GM04503 (cell line): ENCODE results near the gene WNK2.

ENCODE experiments used
- DNase-seq: peaks from one replicate; pipeline ENCODE4 v3.0.0-alpha.2; 2012; ENCODE audit warnings: low read depth

WNK2 gene

DNA sequence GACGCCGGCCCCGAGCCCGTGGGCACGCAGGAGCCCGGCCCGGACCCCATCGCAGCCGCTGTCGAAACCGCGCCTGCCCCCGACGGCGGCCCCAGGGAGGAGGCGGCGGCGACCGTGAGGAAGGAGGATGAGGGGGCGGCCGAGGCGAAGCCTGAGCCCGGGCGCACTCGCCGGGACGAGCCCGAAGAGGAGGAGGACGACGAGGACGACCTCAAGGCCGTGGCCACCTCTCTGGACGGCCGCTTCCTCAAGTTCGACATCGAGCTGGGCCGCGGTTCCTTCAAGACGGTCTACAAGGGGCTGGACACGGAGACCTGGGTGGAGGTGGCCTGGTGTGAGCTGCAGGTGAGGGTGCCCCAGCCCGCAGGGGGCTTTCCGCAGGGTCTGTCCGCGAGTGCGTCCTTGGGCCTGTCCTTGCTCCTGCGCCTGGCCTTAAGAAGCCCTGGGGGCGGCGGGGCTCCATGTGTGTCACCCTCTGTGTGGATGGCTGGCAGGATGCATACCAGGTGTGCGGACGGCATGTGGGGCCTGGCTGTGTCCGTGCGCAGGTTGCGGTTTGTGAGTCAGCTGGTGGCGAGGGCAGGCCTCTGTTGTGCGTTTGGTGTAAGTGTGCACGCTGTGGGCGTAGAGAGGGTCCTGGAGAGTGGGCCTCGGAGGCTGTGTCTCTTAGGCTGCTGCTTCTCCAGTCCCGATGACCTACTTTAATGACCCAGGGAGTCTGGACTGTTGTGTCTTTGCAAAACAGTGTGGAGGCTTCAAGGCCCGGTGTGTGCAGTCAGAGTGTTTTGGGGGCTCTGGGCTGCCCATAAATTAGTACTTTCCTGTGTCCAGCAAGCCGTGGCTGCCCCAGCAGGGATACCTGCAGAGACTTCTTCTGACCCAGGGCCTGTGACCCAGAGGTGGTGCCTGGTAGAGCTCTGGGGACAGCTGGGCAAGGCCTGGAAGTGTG lies 1.6 kb downstream of the WNK2 start:
- no peak for DNase-seq

DNA sequence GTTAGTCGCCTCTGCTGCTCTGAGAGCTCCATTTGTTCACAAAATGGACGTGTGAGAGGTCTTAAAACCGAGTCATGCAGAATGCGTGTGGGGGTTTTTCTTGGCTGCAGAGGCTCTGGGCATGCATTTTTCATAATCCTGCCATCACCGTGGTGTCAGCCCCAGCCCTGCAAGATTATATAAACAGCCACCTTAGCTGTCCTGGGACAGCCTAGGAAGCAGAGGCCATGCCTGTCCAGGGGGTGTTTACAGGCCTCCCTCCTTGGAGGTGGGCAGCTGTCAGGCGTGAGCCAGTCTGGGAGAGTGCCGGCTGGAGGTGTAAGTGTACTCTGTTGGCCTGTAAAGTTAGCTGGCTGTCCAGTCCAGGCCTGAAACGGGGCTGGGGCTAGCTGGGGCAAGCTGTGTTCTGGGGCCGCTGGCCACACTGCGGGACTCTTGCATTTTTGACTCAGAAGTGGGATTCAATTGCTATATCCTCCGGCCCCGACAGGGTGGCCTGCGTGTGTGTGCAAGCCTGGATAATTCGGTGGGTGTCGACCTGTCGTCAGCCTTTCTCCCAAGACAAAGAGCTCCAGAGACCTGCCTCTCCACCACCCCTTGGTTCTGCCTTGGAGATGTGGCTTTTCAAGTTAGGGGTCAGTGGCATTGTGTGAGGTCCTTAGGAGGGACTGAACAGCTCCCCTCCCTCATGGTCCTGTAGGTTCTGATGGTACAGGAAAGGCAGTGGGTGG lies 2.4 kb downstream of the WNK2 start:
- DNase-seq: no peak

DNA sequence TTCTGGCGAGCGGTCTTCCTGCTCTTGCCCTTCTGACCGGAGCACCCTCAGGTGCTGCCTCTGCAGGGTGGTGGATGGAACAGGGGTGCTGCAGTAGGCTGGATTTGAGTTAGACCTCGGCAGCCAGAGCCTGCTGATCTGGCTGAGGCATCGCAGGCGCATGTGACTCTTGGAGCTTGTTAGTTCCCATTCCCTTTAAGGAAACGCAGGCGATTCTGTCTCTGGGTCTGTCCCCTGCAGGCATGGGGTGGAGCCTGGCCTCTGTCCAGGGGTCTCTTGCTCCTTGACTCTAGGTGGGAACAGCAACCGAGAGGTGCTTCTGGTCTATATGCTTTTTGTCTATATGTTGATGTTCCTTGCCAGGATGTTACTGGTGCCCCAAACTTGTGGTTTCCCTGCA lies 3.1 kb downstream of the WNK2 start:
- no peak for DNase-seq

DNA sequence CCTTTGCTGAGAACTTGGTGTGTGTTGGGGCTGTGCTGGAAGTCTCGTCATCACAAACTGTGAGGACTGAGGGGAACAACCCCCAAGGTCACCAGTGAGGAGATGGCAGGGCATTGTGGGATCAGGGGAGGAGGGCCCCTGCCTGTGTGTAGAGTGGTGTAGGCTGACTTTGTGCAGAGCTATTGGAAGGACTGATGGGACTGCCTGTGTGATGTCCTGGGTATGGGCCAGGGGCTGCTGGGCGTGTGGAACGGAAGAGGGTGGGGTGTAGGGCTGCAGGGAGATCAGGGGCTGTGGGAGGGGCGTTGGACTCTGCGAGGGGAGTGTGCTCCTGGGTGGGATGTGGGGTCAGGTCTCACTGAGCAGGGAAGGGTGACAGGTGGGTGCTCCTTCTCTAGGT lies 3.6 kb downstream of the WNK2 start:
- no peak for DNase-seq

DNA sequence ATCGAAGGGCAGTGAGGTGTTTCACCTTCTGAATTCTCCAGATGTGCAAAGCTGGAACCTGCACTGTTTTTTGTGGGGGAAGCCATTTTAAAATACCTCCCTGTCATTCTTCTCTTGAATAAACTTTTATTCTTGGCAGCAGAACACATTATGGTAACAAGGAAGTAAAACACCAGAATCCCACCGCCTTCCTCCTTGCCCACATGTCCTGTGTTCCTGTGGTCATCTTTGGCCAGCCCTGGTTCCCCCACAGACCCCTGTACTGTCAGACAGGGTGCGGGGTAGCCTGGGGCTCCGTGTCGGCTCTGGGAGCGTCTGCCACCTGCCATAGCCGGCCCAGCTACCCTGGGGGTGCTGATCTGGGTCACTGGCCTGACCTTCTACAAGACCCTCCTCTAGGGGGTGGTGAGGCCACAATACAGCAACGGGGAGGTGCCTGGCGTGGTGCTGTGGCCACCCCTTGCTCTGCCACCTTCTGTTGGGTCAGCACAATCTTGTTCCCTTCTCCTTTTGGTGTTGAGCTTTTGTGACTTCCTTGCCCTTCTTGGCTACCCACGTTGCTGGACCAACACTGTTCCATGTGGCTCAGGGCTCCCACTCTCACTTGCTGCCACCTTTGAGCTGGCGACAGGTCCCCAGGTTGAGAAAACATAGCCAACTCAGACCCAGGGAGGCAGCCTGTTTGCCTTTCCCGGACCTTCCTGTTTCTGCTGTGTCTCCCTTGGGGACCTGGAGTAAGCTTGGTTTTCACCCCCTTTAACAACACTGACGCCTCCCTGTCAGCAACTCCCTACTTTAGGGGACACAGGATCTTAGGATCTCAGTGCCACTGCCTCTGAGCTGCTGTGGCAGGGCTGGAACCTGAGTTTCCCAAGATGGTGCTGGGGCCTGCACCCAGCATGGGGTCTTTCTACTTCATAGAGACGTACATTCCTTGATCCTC lies 4.8 kb downstream of the WNK2 start:
- DNase-seq: no peak

DNA sequence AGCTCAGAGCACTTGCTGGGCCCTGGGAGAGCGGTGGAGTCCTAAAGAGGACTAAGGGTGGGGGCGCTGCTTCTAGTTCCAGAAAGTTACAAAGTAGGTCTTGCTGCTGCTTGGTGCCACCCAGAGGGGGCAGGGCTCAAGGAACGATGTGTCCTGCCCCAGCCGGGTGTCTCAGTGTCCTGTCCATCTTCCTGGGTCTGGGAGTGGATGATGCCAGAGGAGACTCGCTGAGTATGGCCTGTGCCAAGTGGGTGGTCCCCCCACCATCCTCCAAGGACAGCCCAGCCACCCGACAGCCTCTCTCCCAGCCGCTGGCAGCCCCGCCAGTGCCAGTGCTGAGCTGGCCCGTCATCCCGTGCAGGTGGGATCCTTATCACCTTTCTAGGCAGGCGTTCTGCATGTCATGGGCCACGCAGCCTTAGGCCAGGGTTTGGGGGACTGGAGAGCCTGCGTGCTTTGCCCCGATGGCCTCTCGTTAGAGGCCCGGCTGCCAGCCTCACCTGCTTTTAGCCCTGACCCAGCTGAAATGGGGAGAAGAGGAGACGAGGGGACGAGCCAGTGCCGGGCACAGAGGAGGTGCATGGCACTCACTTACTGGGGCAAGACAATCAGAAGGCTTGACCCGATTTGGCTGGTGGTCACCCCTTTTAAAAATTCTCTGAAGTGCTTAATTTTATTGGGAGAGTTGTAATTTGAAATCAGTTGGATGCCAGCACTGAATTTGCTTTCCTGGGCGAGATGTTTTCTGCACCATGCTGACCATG lies 5.6 kb downstream of the WNK2 start:
- DNase-seq: no peak

DNA sequence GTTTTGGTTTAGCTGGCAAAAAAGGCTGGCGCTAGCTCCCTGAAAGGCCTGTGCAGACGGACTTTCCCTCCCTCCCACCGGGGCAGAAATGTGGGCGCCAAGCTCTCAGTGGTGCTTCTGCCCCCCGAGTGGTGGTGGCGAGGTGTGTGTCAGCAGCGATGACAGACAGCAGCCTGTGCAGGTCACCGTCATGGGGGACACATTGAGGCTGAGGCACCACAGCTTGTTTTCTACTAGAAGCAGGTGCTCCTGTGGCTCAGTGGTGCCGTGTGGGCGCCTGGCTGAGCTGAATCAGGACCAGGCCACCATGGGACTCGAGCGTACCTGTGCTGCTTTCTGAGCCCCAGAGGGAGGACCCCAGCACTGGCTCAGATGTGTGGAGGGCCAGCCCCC lies 6.2 kb downstream of the WNK2 start:
- no peak for DNase-seq

DNA sequence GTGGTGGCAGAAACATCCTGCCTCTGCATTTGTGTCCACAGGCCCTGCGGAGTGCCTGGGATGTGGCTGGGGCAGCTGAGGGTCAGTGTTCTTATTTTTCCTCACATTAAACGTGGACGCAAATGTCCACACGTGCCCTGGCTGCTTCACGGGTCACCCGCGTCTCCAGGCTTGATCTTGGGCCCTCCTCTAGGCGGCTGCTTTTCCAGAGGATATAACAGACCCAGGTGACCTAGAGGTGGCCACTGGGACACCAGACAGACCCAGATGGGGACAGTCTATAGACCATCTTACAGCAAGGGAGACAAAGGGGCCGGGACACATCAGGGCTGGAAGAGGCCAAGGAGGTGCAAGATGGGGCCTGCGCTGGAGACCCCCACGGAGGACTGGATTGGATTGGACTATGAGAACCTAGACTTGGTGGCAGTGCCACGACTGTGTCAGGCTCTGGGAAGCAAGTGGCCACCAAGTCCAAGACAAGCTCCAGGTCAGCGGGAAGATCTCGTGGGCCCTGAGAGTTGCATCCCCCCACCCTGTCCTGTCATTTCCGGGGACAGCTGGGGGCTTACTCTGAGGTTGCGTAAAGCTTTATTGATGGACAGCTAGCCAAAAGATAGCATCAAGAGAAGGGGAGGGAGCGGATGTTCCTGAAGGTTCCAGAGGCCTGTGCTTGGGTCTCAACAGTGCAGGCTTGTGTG lies 6.9 kb downstream of the WNK2 start:
- no peak for DNase-seq

DNA sequence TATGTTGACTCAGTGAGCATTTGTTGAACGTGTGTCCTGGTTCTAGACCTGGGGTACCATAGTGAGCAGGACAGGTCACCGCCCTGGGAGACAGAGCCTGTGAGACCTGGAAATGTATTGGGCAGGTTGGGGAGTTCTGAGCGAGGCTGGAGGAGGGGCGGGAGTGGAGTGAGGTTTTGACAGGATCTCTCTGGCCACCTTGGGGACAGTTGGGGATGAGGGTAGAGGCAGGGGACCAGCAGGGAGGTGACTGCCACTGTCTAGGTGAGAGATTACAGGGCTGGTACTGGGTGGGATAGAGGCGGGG lies 7.4 kb downstream of the WNK2 start:
- no peak for DNase-seq

DNA sequence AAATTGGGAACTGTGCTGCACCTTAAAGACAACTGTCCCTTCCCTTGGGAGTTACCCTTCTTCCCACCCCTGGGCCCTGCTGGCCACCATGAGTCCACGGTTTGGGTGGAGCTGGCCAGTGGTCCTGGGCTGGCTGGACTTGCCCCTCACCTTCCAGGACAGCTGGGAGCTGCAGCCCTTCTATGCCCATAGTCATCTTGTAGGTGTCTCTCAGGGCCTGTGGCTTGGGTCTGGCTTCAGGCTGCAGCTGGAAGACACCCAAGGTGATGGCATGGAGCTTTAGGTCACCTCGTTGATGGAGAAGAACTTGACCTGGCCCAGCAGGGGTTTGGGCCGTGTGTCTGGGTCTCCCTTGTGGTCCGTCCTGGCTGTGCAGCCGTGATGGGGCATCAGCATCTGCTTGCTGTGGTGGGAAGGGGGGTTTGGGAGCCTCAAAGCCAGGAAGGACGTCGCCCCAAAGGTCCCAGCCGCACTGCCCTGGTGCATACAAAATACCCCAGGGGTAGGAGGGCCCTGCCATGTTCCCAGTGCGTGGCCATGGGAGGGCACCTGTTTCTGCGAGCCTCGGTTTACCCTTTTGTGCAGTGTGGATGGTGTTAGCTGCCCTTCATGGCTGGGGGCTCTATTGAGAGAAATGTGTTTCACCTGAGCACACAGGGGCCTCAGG lies 8.9 kb downstream of the WNK2 start:
- DNase-seq: no peak

DNA sequence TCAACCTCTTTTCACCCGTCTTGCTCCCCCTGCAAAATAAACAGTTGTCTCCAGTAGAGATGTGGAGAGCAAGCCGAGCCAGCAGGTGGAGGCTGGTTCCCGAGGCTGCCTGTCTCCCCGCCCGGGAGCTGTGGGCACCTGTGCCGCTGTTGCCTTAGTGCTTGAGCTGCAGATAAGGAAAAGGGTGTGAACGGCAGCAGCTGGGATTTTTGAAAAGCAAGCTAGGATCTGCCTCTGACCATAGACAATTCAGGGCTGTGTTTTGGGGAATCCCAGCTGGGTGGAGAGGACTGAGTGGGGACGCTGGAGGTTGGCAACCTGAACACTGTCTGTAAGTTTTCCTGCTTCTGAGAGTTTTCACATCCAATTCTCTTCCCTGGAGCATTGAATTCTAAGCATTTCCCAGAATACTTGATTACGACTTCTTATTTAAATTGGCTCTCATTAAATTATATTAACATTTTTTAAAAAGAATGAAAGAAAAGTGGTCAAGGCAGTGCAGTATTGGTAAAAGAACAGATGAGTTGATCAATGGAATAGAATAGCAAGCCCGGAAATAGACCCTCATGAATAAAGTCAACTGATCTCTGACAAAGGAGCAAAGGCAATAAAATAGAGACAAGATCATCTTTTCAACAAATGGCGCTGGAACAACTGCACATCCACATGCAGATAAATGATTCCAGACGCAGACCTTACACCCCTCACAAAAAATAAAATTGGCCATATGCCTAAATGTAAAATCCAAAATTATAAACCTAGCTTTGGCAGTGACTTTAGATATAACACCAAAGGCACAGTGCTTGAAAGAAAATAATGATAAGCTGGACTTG lies 9.7 kb downstream of the WNK2 start:
- DNase-seq: no peak

DNA sequence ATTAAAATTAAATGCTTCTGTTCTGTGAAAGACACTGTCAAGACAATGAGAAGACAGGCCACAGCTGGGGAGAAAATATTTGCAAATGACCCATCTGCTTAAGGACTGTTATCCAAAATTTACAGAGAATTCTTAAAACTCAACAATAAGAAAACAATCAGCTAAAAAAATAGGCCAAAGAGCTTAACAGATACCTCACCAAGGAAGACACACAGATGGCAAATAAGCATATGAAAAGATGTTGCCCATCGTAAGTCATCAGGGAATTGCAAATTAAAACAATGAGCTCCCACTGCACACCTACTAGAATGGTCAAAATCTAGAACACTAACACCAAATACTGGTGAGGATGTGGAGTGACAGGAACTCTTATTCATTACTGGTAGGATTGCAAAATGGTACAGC lies 10.3 kb downstream of the WNK2 start:
- DNase-seq: no peak

DNA sequence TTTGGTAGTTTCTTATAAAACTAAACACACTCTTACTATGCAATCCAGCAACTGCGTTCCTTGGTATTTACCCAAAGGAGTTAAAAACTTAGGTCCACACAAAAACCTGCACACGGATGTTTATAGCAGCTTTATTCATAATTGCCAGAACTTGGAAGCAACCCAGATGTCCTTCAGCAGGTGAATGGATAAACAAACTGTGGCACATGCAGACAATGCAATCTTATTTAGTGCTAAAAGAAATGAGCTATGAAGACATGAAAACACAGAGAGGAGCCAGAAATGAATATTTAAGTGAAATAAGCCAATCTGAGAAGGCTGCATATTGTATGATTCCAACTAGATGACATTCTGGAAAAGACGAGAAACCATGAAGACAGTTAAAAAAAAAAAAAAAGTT lies 10.7 kb downstream of the WNK2 start:
- no peak for DNase-seq

DNA sequence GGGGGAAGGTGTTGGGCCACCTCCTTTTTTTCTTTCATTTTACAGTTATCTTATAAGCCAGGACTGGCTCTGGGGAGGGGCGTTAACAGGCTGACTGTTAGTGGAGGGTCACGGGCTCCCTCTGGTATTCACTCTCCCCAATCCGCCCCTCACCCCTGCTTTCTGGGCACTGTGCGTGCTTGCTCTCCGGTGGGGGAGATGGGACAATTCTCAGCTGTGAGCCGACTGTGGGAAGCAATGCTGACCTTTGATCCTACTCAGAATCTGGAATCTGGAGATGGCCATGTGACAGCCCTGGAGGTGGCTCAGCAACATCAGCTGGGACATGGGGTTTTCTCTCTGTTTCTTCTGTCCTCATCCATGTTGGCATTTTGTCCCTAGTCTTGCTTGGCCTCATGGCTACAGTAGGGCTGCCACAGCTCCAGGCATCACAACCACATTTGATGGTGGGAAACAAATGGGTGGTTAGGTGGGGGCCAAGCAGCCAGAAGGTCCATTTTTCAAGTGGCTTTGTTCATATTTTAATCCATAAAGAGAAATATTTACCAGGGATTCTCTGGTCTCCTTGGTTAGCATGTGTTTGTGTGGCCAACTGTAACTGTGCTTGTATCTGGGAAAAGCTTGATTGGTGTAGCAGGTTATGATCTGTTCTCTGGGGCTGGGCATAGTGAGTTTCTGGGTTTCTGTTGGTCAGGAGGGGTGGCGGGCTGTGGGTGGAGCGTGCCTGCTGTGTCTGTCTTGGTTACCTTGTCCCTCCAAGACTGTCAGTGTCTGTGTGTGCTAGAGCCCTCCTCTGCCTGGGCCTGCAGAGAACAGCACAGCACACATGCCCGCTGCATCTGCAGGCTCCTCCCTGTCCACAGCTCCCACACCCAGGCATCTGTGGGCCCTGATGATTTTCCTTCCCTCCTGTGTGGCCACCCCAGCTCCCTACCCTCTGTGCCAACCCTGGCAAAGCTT lies 12.4 kb downstream of the WNK2 start:
- no peak for DNase-seq

DNA sequence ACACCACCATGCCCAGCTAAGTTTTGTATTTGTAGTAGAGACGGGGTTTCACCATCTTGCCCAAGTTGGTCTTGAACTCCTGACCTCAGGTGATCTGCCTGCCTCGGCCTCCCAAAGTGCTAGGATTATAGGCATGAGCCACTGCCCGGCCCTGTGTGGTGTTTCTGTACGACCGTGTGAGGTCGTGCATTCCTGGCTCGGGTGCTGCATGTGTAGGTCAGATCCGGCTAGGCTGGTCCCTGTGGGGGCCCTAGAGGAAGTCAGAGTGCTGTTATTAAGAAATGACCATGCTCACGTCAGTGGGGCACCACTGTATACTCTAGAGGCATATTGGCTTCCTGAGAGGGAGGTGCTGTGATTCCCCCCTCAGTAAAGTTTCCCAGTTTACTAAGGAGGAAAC lies 13.7 kb downstream of the WNK2 start:
- DNase-seq: no peak

DNA sequence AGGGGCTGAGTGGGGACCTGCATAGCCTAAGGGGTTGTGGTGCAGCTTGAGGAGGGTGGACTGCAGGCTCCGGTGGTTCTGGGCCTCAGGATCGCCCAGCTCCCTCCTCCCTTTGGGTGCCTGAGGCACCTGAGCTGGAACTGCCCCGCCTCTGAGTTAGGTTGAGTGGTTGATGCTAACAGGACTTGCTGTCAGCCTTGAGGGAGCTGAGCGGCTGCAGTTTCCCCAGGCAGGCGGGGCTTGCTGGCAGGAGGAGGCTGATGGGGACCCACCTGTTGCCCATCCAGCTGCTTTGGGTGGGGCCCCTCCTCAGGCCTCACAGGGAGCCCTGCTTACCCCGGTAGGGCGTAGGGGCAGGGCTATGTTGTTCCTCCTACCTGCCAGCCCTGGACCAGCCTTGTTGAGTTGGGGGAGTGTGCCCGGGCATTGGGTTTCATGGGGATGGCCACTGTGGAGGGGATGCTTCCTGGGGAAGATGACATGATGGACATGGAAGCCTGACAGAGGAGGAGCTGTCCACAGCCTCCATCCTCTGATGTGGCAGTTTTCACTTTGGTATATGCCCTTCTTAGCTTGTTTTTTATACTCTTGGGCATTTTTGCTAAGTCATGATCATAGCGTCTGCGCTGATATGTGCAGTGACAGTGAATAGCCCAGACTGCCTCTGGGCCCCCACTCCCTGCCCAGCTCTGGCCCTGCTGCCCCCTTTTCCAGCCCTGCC lies 14.3 kb downstream of the WNK2 start:
- no peak for DNase-seq

DNA sequence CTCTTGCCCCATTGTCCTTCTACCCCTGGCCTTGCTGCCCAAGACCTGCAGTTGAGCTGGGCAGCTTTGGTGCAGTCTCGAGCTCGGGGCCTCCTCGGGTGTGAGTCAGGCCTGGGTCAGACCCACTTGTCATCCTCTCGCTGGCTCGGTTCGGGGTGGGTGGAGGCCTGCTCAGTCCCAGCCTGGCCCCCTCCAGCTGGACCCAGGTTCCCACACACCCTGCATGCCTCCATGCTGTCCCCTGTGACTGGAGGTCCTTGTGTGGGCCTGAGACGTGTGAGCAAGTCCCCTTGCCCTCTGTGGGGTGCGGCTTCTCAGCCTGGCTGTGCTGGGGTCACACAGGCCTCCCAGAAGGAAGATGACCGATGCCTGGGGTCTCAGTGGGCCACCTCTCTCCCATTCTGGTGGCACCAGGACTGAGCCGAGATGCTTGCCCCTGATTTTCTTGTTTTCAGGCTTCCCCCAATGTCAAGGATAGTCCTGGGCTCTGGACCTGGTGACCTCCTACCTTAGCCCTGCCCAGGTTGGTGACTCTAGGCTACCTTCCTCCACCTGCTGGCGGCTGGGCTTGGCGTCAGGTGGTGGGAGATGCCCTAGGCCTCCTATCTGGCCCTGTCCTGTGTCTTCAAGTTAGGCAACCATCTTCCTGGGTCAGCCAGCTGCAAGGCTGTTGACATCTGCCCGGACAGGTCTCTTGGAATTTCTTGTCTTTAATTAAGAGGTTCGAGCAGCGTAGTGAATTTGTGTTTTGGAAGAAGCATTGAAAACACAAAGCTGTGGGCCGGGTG lies 15.1 kb downstream of the WNK2 start:
- no peak for DNase-seq
